DMS79 treated with DMSO at 0.1 percent for 48 hours (cell line): ENCODE data around the gene GLT1D1.
"Not testable (repeated sequence)": the region's sequence is repeated elsewhere in the genome, so short reads cannot be mapped to it uniquely, and the experiment has no call there.

Source experiments
- DNase-seq: peaks from one replicate; lab custom pipeline; 2025; lab: John Stamatoyannopoulos, UW

Gene GLT1D1

DNA sequence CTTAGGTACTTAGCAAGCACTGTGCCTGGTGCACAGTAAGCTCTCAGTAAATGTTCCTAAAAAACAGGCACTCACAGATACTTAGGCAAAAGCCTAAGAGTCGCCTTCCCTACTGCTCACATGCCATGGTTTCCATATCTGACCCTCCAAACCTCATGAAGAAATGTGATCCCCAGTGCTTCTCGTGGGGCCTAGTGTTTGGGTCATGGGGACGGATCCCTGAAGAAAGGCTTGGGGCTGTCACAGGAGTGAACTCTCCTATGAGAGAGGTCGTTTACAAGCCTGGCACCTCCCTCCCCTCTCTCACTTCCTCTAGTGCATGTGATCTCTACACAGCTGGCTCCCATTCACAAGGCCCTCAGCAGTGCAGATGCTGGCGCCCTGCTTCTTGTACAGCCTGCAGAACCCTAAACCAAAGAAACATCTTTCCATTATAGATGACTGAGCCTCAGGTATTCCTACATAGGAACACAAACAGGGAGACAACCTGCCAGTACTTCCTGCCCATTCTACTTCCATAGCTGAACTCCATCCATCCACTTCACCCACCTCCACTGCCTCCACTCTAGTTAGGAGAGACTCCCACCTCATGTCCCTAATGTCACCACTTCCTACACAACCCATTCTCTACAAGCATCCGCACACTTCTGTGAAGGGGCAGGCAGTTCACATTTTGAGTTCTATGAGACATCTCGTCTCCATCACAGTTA lies 32.4 kb upstream of the GLT1D1 start:
- DNase-seq, result no peak

- no peak for DNase-seq
These were observed 29.9 kb upstream of the GLT1D1 start for GRCh38 chr12:128823216-128823915.

DNA sequence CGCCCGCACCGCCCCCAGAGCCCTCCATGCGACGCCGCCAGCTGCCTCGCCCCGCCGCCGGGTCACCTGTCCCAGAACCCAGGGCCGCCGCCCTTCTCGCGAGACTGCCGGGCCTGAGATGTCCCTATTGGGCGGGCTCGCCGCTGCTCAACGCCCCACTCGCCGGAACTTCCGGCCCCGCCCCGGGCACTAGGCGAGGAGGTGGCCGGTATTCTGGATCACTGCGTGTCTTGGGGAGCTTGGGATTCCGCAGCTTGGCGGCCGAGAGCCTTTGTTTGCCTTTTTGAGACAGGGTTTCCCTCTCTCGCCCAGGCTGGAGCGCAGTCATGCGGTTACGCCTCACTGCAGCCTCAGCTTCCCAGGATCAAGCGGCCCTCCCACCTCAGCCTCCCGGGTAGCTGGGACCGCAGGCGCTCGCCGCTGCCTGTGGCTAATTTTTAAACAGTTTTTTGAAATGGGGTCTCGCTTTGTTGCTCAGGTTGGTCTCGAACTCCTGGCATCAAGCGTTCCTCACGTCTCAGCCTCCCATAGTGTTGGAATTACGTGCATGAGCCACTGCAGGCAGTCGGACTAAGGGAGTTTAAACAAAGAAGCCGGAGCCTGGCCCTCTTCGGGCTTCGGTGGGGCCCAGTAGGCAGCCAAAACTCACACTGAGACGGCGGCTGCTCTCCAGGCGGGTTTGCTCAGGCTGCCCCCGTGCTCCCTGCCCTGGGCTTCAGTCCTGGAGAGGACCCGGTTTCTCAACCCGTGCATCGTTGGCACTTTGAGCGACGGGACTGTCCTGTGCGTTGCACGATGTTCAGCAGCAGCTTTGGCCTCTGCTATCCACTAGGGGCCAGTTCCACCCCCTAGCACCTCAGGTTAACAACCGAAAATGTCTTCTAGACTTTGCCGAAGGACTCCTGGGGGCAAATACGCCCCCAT lies 29.1 kb upstream of the GLT1D1 start, which contains the start of gene SLC15A4:
Gene SLC15A4, minus strand, starts transcription at position 43 of the 924 bp plus-strand sequence. Its CDS starts 15 bp downstream, at position 28.
- peak; percentile 88 for DNase-seq

DNA sequence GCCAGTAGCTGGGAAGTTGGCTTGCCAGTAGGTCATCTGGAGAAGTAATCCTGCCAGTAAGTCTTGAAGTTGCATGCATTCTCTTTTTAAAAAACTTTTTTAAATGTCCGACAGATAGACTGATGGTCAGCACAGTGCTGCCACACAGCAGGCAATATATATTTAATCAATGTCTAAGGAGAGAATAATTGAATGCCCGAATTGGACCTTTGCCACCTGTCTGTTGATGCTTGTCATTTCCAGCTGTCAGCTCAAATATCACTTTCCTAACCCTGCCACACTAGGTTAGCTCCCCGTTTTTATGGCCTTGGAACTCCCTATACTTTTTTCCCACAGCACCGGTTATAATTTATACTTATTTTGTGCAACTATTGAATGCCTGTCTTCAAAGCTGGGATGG lies 27.4 kb upstream of the GLT1D1 start:
- no peak for DNase-seq

DNA sequence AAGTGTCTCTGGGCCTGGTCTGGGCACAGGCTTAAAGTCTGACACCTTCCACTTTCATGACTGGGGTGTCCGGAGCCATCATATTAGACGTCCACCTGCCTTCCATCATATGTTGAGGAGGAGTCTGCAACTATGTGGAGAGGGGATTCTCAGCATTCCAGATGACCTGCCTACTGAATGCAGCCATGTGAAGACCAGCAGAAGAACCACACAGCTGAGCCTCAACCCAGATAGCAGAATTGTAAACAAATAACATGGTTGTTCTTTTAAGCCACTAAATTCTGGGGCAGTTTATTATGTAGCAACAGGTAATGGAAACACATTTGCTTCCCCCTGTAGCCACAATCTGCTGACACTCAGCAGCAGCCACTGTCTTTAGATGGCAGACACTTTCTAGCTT lies 25.6 kb upstream of the GLT1D1 start:
- no peak for DNase-seq

DNA sequence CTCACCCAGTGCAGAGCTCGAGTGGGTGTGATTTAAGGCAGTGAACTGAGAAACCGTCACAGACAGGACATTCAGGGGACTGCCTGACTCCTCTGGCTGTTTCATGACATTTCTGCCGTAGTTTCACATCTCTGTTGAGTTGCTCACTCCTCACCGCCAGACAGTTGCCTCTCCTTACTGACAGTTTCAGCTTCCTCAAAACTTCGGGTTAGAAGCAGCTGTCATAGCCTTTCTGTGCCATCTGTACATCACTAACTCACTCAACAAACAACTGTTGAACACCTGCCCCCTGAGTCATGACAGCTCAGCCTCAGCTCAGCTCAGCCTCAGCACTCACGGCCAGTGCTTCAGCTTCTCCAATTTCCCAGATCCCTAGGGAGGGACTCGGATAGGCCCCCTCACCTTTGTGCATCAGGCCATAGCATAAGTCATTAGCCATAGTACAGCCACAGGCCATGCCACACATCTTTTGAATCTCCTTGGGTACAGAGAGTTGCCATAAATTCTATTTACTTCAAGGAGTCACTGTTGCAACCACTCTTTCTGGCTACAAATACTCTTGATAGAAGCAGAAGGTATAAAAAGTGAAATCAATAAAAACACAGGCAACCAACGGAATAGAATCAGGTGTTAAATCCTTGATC lies 23.3 kb upstream of the GLT1D1 start:
- DNase-seq, result no peak

- DNase-seq, result no peak
These were observed 22.8 kb upstream of the GLT1D1 start for GRCh38 chr12:128830505-128830893.

GRCh38 chr12:128833418-128833817 lies 19.9 kb upstream of the GLT1D1 start:
- no peak for DNase-seq

- DNase-seq, result not testable (repeated sequence)
These were observed 13.4 kb upstream of the GLT1D1 start for GRCh38 chr12:128839885-128840284.

DNA sequence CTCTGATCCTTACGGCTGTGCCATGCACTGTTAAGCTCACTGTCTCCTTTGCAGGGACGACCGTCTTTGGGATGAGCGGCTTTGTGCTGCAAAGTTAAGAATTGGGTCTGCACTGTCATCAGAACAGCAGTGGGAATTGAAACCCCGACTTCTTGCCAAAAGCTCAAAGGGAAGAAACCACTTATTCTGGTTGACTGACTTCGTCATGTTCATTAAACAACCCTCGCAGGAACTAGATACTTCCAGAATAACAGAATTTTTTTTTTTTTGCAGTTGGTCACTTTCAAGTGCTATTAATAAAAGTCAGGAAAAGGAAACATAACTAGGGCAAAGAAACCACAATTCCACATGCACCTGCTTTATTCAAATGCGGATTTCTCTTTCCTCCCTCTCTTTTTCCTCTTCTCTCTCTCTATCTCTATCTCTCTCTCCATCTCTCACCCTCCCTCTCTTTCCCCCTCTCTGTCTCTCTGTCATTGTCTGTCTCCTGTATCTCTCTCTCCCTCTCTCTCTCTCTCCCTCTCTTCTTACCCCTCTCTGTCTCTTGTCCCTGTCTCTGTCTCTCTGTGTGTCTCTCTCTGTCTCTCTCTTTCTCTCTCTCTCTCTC lies 12.3 kb upstream of the GLT1D1 start:
- DNase-seq, result peak; percentile 82

DNA sequence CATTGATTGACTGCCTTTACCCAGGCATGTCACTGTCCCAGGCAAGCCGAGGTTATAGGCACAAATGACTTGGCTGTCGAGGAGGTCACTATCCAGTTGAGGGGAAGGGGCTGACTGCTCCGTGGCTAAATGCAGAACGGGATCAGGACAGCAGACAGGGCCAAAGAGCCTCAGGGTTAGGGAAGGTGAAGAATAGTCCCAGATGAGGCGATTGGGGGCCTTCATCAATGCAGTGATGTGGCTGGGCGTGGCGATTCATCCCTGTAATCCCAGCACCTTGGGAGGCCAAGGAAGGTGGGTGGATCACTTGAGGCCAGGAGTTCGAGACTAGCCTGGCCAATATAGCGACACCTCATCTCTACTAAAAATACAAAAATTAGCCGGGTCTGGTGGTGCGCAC lies 10.7 kb upstream of the GLT1D1 start:
- no peak for DNase-seq

GRCh38 chr12:128843538-128843937 lies 9.7 kb upstream of the GLT1D1 start:
- DNase-seq, result no peak

DNA sequence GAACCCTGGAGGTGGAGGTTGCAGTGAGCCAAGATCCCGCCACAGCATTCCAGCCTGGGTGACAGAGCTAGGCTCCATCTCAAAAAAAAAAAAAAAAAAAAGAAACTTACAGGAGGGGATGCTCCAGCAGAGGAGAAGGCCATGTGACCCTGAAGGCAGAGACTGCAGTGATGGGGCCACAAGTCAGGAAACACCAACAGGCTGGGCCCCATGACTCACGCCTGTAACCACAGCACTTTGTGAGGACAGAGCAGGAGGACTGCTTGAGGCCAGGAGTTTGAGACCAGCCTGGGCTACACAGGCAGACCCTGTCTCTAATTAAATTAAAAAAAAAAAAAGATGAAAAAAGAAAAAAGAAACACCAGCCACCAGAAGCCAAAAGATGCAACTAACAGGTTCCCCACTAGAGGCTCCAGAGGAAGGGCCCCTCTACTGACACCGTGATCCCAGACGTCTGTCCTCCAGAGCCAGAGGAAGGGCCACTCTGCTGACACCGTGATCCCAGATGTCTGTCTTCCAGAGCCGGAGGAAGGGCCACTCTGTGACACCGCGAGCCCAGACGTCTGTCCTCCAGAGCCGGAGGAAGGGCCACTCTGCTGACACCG lies 9.1 kb upstream of the GLT1D1 start:
- DNase-seq, result no peak

GRCh38 chr12:128846671-128847070 lies 6.6 kb upstream of the GLT1D1 start:
- DNase-seq, result not testable (repeated sequence)

- no peak for DNase-seq
These were observed 4.9 kb upstream of the GLT1D1 start for GRCh38 chr12:128848371-128848770.

DNA sequence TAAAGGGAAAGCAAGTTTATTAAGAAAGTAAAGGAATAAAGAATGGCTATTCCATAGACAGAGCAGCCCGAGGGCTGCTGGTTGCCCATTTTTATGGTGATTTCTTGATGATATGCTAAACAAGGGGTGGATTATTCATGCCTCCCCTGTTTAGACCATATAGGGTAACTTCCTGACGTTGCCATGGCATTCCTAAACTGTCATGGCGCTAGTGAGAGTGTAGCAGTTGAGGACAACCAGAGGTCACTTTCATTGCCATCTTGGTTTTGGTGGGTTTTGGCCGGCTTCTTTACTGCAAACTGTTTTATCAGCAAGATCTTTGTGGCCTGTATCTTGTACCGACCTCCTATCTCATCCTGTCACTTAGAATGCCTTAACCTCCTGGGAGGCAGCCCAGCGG lies 3.5 kb upstream of the GLT1D1 start:
- not testable (repeated sequence) for DNase-seq

- no peak for DNase-seq
These were observed 2.9 kb upstream of the GLT1D1 start for GRCh38 chr12:128850400-128850799.

- DNase-seq, result not testable (repeated sequence)
These were observed 1.8 kb upstream of the GLT1D1 start for GRCh38 chr12:128851429-128851828.

DNA sequence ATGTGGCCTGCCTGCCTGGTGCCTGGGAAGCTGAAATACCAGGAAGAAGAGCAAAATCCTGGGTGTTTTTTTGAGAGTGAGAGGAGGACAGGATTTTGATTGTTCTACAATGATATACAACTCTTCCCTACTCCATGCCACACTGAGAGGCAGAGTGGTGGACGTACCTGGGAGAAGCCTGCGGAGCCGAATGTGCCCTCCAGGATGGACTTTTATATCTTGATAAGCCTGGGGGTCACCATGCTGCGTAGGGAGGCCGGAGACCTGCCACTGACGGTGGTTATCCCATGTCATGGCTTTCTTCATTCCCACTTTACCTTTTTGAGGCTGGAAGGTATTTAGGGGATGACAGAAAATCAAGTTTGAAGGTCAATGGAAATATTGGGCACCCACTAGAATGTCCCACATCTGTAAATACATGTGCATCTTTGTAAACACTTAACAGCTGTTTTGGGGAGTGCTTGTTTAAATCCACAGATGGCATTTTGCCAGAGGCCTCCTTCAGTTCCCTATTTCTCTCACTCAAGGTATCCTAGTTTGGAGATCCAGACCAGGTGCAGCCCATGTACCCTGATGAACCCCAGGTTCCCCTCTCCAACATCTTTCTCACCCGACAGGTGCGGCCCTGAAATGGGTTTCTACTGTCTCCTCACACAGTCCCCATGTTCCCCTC lies 1.1 kb upstream of the GLT1D1 start:
- no peak for DNase-seq

DNA sequence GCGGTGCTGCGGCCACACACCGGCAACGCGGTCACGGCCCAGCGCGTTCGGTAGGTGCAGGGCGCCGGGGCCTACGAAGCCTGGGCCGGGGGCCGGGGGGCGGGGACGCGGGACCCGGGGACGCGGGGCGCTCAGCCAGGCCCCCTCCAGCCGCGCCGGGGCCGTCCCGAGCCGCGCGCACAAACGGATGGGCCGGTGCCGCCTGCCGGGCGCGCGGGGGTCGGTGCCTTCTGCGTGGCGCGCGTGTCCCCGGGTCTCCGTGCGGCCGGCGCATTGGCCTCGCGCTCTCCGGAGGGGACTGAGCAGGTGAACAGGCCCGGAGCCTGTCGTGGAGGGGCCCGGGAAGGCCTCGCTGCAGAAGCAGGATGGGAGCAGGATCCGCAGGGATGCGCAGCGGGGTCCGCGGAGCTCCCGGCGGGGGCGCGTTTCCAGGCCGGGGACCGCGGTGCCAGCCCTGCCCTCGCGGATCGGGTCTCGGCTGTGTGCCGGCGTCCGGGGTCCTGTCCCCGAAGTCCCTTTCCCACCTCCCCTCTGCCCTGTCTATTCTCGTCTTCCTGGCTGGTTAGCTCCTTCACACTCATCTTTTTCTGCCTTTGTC lies 421 bp downstream of the GLT1D1 start:
- peak; percentile 44 for DNase-seq
